ENCODE measurements around the gene BIN2.
A peak's percentile ranks its signal among the peaks of the same experiment; 100 is the strongest.

Gene BIN2

DNA sequence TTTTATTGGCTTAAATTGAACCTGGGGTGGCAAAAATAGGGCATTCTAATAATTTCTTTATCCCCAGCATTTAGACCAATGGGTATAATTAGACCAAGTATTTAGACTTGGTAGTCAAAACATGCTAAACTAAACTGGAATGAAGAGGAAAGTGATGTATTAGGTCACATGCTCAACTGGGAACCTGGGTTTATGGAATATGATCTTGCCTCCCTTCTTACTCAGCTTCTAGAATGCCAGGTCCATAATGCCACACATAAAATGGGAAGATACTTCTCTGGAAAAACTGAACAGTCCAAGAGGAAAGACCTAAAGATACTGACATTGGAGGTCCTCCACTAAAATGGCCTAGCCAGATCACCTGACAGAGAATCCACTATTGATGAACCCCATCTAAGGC lies 6.2 kb upstream of the BIN2 start:
- TF ChIP-seq, protein P1, sequence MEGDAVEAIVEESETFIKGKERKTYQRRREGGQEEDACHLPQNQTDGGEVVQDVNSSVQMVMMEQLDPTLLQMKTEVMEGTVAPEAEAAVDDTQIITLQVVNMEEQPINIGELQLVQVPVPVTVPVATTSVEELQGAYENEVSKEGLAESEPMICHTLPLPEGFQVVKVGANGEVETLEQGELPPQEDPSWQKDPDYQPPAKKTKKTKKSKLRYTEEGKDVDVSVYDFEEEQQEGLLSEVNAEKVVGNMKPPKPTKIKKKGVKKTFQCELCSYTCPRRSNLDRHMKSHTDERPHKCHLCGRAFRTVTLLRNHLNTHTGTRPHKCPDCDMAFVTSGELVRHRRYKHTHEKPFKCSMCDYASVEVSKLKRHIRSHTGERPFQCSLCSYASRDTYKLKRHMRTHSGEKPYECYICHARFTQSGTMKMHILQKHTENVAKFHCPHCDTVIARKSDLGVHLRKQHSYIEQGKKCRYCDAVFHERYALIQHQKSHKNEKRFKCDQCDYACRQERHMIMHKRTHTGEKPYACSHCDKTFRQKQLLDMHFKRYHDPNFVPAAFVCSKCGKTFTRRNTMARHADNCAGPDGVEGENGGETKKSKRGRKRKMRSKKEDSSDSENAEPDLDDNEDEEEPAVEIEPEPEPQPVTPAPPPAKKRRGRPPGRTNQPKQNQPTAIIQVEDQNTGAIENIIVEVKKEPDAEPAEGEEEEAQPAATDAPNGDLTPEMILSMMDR (IDR thresholded peaks at IDR 0.05; ENCODE audit: poor library complexity, severe bottlenecking) = no peak
- H3K4me1 ChIP-seq (ENCODE audit: insufficient read depth, poor library complexity, severe bottlenecking) = peaks cover 2% of the 10 kb centered on the region
- no peaks in the 10 kb centered on the region for H3K9me3 ChIP-seq (ENCODE audit: severe bottlenecking)
- no peak overlapping the region for H3K27ac ChIP-seq (ENCODE audit: poor library complexity, severe bottlenecking)
- no peak for ATAC-seq (ENCODE audit: low read depth)
- DNase-seq (ENCODE audit: low spot score) = no peak
- H3K27me3 ChIP-seq (ENCODE audit: insufficient read depth, poor library complexity, severe bottlenecking) = no peaks in the 10 kb centered on the region
- H3K4me3 ChIP-seq (ENCODE audit: severe bottlenecking) = no peak overlapping the region
- no peaks in the 10 kb centered on the region for H3K36me3 ChIP-seq (ENCODE audit: low read depth)

- no peak for DNase-seq (ENCODE audit: low spot score)
- Histone ChIP-seq H3K9me3 (ENCODE audit: severe bottlenecking) (no peaks in the 10 kb centered on the region), H3K27ac (ENCODE audit: poor library complexity, severe bottlenecking) (no peak overlapping the region), H3K36me3 (ENCODE audit: low read depth) (no peaks in the 10 kb centered on the region), H3K27me3 (ENCODE audit: insufficient read depth, poor library complexity, severe bottlenecking) (no peaks in the 10 kb centered on the region), H3K4me3 (ENCODE audit: severe bottlenecking) (no peak overlapping the region), H3K4me1 (ENCODE audit: insufficient read depth, poor library complexity, severe bottlenecking) (peaks cover 2% of the 10 kb centered on the region)
- ATAC-seq (ENCODE audit: low read depth) = no peak
- TF ChIP-seq, protein P1 (IDR thresholded peaks at IDR 0.05; ENCODE audit: poor library complexity, severe bottlenecking) = no peak
These were observed 5.8 kb upstream of the BIN2 start for GRCh38 chr12:51329742-51330141.

DNA sequence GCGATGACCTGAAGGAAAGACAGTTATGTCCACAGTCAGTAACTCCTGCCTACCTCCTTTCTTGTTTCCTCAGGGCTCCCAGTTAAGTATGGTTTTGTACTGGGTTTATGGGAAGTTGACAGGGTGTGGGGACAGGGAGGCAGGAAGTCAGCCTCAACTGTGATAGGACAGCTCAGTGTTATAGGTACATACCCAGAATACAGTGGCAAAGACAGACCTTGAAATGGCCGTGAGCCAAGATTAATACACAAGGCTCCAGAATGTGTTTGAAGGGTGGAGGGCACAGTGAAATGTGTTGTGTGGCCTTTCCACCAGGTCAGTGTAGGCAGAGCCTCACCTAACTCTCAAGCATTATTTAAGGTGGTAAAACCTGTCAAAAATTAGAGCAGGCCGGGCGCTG lies 4.6 kb upstream of the BIN2 start:
- ATAC-seq (ENCODE audit: low read depth) (no peak), DNase-seq (ENCODE audit: low spot score) (no peak)
- Histone ChIP-seq H3K4me3 (ENCODE audit: severe bottlenecking) (no peak overlapping the region), H3K36me3 (ENCODE audit: low read depth) (no peaks in the 10 kb centered on the region), H3K27ac (ENCODE audit: poor library complexity, severe bottlenecking) (no peak overlapping the region), H3K4me1 (ENCODE audit: insufficient read depth, poor library complexity, severe bottlenecking) (peaks cover 2% of the 10 kb centered on the region), H3K9me3 (ENCODE audit: severe bottlenecking) (no peaks in the 10 kb centered on the region), H3K27me3 (ENCODE audit: insufficient read depth, poor library complexity, severe bottlenecking) (no peaks in the 10 kb centered on the region)
- TF ChIP-seq, protein P1 (IDR thresholded peaks at IDR 0.05; ENCODE audit: poor library complexity, severe bottlenecking) = no peak

GRCh38 chr12:51326698-51327439 lies 2.9 kb upstream of the BIN2 start:
- DNase-seq (ENCODE audit: low spot score) = no peak
- peak; percentile 46; the same call in 1 of the 3 replicates for ATAC-seq (ENCODE audit: low read depth)
- Histone ChIP-seq H3K27ac (ENCODE audit: poor library complexity, severe bottlenecking) (peak overlapping the region; percentile 17), H3K36me3 (ENCODE audit: low read depth) (no peaks in the 10 kb centered on the region), H3K27me3 (ENCODE audit: insufficient read depth, poor library complexity, severe bottlenecking) (no peaks in the 10 kb centered on the region), H3K9me3 (ENCODE audit: severe bottlenecking) (no peaks in the 10 kb centered on the region), H3K4me3 (ENCODE audit: severe bottlenecking) (no peak overlapping the region), H3K4me1 (ENCODE audit: insufficient read depth, poor library complexity, severe bottlenecking) (peaks cover 2% of the 10 kb centered on the region)
- TF ChIP-seq, protein P1 (IDR thresholded peaks at IDR 0.05; ENCODE audit: poor library complexity, severe bottlenecking) = no peak

DNA sequence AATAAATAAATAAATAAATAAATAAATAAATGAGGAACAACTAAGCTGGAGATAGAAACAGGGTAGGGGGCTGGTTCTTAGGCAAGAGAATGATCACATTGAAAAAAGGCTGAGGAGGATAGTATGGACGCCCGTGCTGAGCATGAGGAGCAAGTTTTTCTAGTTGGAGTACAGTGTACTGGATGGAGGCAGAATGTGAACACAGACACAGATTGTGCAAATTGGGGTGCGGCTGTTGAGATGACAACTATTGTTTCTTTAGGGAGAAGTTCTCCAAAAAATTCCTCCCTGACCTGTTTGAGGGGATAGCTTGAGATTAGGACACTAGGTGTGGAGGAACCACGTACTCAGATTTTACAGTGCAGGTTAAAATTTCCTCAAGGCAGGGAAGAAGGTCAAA lies 979 bp upstream of the BIN2 start:
- ATAC-seq (ENCODE audit: low read depth) (no peak), DNase-seq (ENCODE audit: low spot score) (no peak)
- Histone ChIP-seq H3K27me3 (ENCODE audit: insufficient read depth, poor library complexity, severe bottlenecking) (no peaks in the 10 kb centered on the region), H3K4me1 (ENCODE audit: insufficient read depth, poor library complexity, severe bottlenecking) (peaks cover 2% of the 10 kb centered on the region), H3K4me3 (ENCODE audit: severe bottlenecking) (no peak overlapping the region), H3K36me3 (ENCODE audit: low read depth) (no peaks in the 10 kb centered on the region), H3K9me3 (ENCODE audit: severe bottlenecking) (no peaks in the 10 kb centered on the region), H3K27ac (ENCODE audit: poor library complexity, severe bottlenecking) (no peak overlapping the region)
- TF ChIP-seq, protein P1 (IDR thresholded peaks at IDR 0.05; ENCODE audit: poor library complexity, severe bottlenecking) = no peak
